HepG2 (cell line): ENCODE measurements around the gene SYNPO. TPM values are rescaled to one million over a fixed set of nuclear protein-coding genes. Genes with fewer than 3 reads are reported as not detected.

Source experiments
- ATAC-seq: fragments of 200-7000 bp; cut with Tn5 transposase; 3 replicates; pipeline ENCODE4 v1.9.1; 2020; ENCODE audit warnings: mild to moderate bottlenecking, moderate library complexity
- BruUV-seq: library from RNA; stranded (reverse); fragments of 400-500 nt; replicated peaks from 2 replicates; lab custom pipeline; 2021; lab: Mats Ljungman, UMichigan
- CTCF ChIA-PET: fragments of 300-600 bp; formaldehyde crosslinking; extraction: SDS; loops from one replicate; lab custom pipeline; 2021; ENCODE audit warnings: low total read pairs, inconsistent platforms, low intra/inter-chr PET ratio; lab: Yijun Ruan, JAX
- POLR2A ChIA-PET: fragments of 350-600 bp; sonication (Branson Sonifier 250); formaldehyde crosslinking; loops from one replicate; lab custom pipeline; 2020; ENCODE audit warnings: antibody characterized with exemption, inconsistent platforms; lab: Yijun Ruan, JAX
- DNase-seq: peaks from one replicate; pipeline ENCODE4 v3.0.0-alpha.2; 2015; ENCODE audit warnings: low spot score
- FAIRE-seq: peaks from 3 replicates; lab custom pipeline; 2011; peaks lifted over from hg19 to GRCh38; lab: Jason Lieb, UNC
- H2AFZ ChIP-seq: one replicate; pipeline ENCODE4 v1.6.1; 2011; ENCODE audit warnings: low read length, inconsistent platforms
- H3K27ac ChIP-seq: fragments of 300-600 bp; 3 replicates; pipeline ENCODE4 v1.8.0; 2011; ENCODE audit warnings: mixed run types, mild to moderate bottlenecking, mixed read lengths, low read length, inconsistent platforms; ENCODE audit not compliant: insufficient read depth; ENCODE audit errors: extremely low read length
- H3K27me3 ChIP-seq, 2 experiments: fragments of 200-600 bp in 1 of 2; 2 replicates in 1 of 2; 3 replicates in 1 of 2; pipeline versions ENCODE4 v1.6.0 to v1.8.0; 2011; ENCODE audit warnings: low read length in 2 of 2, mild to moderate bottlenecking in 2 of 2, moderate library complexity in 2 of 2, inconsistent platforms in 1 of 2; ENCODE audit not compliant: insufficient read depth in 2 of 2, control insufficient read depth in 1 of 2
- H3K36me3 ChIP-seq, 2 experiments: fragments of 200-600 bp in 1 of 2; replicated peaks in 1 of 2; 2 replicates in 1 of 2; 3 replicates in 1 of 2; pipeline versions ENCODE4 v1.5.1 to v1.8.0; 2011; ENCODE audit warnings: low read length in 2 of 2, inconsistent platforms in 1 of 2; ENCODE audit not compliant: insufficient read depth in 2 of 2, control insufficient read depth in 1 of 2
- H3K4me1 ChIP-seq: 2 replicates; pipeline ENCODE4 v1.5.1; 2012; ENCODE audit warnings: low read length, inconsistent platforms; ENCODE audit not compliant: insufficient read depth
- H3K4me2 ChIP-seq: 2 replicates; pipeline ENCODE4 v1.6.0; 2011; ENCODE audit warnings: low read depth, low read length, inconsistent platforms
- H3K4me3 ChIP-seq, 3 experiments: fragments of 200-600 bp in 1 of 3; sonication (generic), shearing (Covaris generic) in 1 of 3; replicated peaks in 1 of 3; 2 replicates each; pipeline ENCODE4 v1.5.1; 2011 to 2016; ENCODE audit warnings: low read length in 3 of 3, inconsistent platforms in 2 of 3, low read depth in 2 of 3, mild to moderate bottlenecking in 2 of 3, control low read depth in 1 of 3, mixed read lengths in 1 of 3; ENCODE audit not compliant: insufficient read depth in 1 of 3
- H3K79me2 ChIP-seq: one replicate; pipeline ENCODE4 v1.6.1; 2011; ENCODE audit warnings: low read length, inconsistent platforms; ENCODE audit not compliant: insufficient read depth
- H3K9ac ChIP-seq: 2 replicates; pipeline ENCODE4 v1.6.0; 2011; ENCODE audit warnings: mild to moderate bottlenecking, low read depth, low read length, inconsistent platforms; ENCODE audit not compliant: insufficient read depth
- H3K9me3 ChIP-seq: 2 replicates; pipeline ENCODE4 v1.5.1; 2012; ENCODE audit warnings: mild to moderate bottlenecking, low read length
- H4K20me1 ChIP-seq: 2 replicates; pipeline ENCODE4 v1.6.0; 2011; ENCODE audit warnings: inconsistent platforms, mild to moderate bottlenecking, low read length, moderate library complexity; ENCODE audit not compliant: insufficient read depth
- CBX1 ChIP-seq: IDR thresholded peaks from one replicate; pipeline ENCODE4 v1.6.1; 2016; ENCODE audit warnings: antibody characterized with exemption, low read depth
- HIC2 ChIP-seq: sonication (generic); formaldehyde crosslinking; IDR thresholded peaks from 2 replicates; pipeline ENCODE4 v1.9.0; 2022; ENCODE audit warnings: low read depth, missing genetic modification reagents
- HOXA5 ChIP-seq: sonication (generic); formaldehyde crosslinking; IDR thresholded peaks from 2 replicates; pipeline ENCODE4 v1.4.0; 2020; ENCODE audit warnings: missing genetic modification reagents
- MEF2D ChIP-seq: sonication (generic); formaldehyde crosslinking; IDR thresholded peaks from 2 replicates; pipeline ENCODE4 v1.5.1; 2020; ENCODE audit warnings: mild to moderate bottlenecking, missing genetic modification reagents
- POGZ ChIP-seq: sonication (generic); formaldehyde crosslinking; IDR thresholded peaks from 2 replicates; pipeline ENCODE4 v1.4.0; 2020; ENCODE audit warnings: mild to moderate bottlenecking, missing genetic modification reagents
- ZGPAT ChIP-seq: IDR thresholded peaks from 2 replicates; pipeline ENCODE4 v1.6.1; 2016; ENCODE audit warnings: mild to moderate bottlenecking
- ZNF143 ChIP-seq: sonication (generic); formaldehyde crosslinking; IDR thresholded peaks from 2 replicates; pipeline ENCODE4 v1.4.0; 2020; ENCODE audit warnings: missing genetic modification reagents
- ZNF510 ChIP-seq: sonication (generic); formaldehyde crosslinking; IDR thresholded peaks from 2 replicates; pipeline ENCODE4 v1.4.0; 2020; ENCODE audit warnings: low read depth, mild to moderate bottlenecking, missing genetic modification reagents
- ZNF589 ChIP-seq: sonication (generic); formaldehyde crosslinking; conservative IDR thresholded peaks from 2 replicates; pipeline ENCODE4 v1.8.0; 2022; ENCODE audit warnings: mild to moderate bottlenecking, moderate library complexity, missing genetic modification reagents
- WGBS: methylation state at CpG from one replicate; pipeline ENCODE4 v1.1.6; 2017; ENCODE audit warnings: low lambda C conversion rate; 5-methylcytosine and 5-hydroxymethylcytosine counted together
- in situ Hi-C: cut with HindIII; loops from 2 replicates; pipeline ENCODE4 v1.10.0; 2017; ENCODE audit warnings: low pct_unique_long_range_greater_than_20kb; ENCODE audit not compliant: extremely low pct_ligation_motif_present
- intact Hi-C: fragments of 100-400 bp; cut with micrococcal nuclease; formaldehyde crosslinking; loops from one replicate; pipeline ENCODE4 v1.10.0; 2022; ENCODE audit not compliant: unreplicated experiment
- polyA plus RNA-seq, 8 experiments: library from polyadenylated mRNA; depleted of rRNA in 3 of 8; stranded (reverse) in 7 of 8; unstranded in 1 of 8; fragments of >200 nt; fragmentation: Illumina TruSeq in 4 of 8; extraction: Trizol in 4 of 8; gene quantifications; 2 replicates each; pipeline versions ENCODE4 v1.2.1 to v1.2.3, GENCODE V29; 2011 to 2016; ENCODE audit warnings: low read depth in 4 of 8, missing spikeins in 1 of 8, mixed read lengths in 1 of 8; ENCODE audit not compliant: insufficient read depth in 1 of 8
- total RNA-seq, 5 experiments: library from RNA; depleted of rRNA; stranded (reverse); fragments of >200 nt; fragmentation: Illumina TruSeq; extraction: Trizol; gene quantifications; 2 replicates each; pipeline ENCODE4 v1.2.3, GENCODE V29; 2016; ENCODE audit warnings: low read depth in 1 of 5

SYNPO gene
- total and polyA plus RNA-seq, 2 of the 13 experiments (the other 11 are each of a cell fraction or from before 2014, with no cell fraction given) = 0.09 to 0.30 TPM

GRCh38 chr5:150651924-150652671 lies 11.6 kb downstream of the SYNPO start:
- Histone ChIP-seq H4K20me1 (no peaks in the 10 kb centered on the region), H3K79me2 (no peaks in the 10 kb centered on the region), H3K36me3 (no peaks in the 10 kb centered on the region), H3K9ac (no peak overlapping the region), H3K4me1 (peaks cover 18% of the 10 kb centered on the region), H3K4me3 (no peak overlapping the region), H3K27ac (no peak overlapping the region), H3K27me3 (peaks cover 0 to 2% of the 10 kb centered on the region in 2 experiments; a peak in 1 of 5 replicates), H3K9me3 (no peaks in the 10 kb centered on the region), H3K4me2 (no peak overlapping the region), H2AFZ (no peak overlapping the region)
- WGBS = 57% methylated on average over 9 of the region's 13 CpGs
- ChIA-PET POLR2A (no interaction called here), CTCF (no interaction called here)
- ATAC-seq (no peak), DNase-seq (no peak), FAIRE-seq (no peak)
- in situ Hi-C loops = loop anchor here (25.0 kb wide), 1 partner anchor 190 kb away; no protein-coding TSS in a partner anchor
- TF ChIP-seq MEF2D (CRISPR knock-in tag) = no peak
- TF ChIP-seq CBX1 = no peak
- TF ChIP-seq ZNF510 (CRISPR knock-in tag) = no peak
- TF ChIP-seq ZNF143 (CRISPR knock-in tag) = no peak
- TF ChIP-seq HIC2 = no peak
- TF ChIP-seq ZGPAT (CRISPR knock-in tag) = no peak
- TF ChIP-seq HOXA5 (CRISPR knock-in tag) = no peak
- TF ChIP-seq ZNF589 = no peak
- no peak for TF ChIP-seq POGZ (CRISPR knock-in tag)
- intact Hi-C loops = no loop called here
- no TSS peak for BruUV-seq
